Measurements from ENCODE around the gene TMEM19.

DNA sequence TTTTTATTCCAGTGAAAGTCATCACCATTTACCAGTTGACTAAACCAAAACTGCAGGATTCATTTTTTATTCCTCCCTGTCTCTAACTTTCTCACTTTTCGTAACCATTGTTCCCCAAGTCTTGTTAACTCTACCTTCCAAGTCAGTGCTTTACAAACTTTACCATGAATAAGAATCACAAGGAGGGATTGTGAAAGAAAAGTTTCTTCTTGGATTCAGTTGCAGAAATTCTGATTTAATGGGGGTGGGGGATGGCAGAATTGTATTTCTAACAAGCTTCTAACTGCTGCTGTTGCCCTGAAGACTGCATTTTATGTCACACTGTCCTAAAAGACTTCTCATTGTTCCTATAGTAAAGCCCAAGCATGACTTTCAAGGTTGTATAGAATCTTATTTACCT is 63.8 kb downstream of the TMEM19 start:
- TF ChIP-seq CTCF (IDR thresholded peaks at IDR 0.05) (no peak), POLR2AphosphoS5 (IDR thresholded peaks at IDR 0.05) (no peak)

Measured in stomach (tissue), 4 donors.